NCI-H345 treated with DMSO at 0.1 percent for 48 hours (cell line): ENCODE data around the gene DENND1C.
A peak's percentile ranks its signal among the peaks of the same experiment; 100 is the strongest.

Source experiments
- DNase-seq: peaks from one replicate; lab custom pipeline; 2025; ENCODE audit not compliant: unreplicated experiment; lab: John Stamatoyannopoulos, UW

The DENND1C gene, protein sequence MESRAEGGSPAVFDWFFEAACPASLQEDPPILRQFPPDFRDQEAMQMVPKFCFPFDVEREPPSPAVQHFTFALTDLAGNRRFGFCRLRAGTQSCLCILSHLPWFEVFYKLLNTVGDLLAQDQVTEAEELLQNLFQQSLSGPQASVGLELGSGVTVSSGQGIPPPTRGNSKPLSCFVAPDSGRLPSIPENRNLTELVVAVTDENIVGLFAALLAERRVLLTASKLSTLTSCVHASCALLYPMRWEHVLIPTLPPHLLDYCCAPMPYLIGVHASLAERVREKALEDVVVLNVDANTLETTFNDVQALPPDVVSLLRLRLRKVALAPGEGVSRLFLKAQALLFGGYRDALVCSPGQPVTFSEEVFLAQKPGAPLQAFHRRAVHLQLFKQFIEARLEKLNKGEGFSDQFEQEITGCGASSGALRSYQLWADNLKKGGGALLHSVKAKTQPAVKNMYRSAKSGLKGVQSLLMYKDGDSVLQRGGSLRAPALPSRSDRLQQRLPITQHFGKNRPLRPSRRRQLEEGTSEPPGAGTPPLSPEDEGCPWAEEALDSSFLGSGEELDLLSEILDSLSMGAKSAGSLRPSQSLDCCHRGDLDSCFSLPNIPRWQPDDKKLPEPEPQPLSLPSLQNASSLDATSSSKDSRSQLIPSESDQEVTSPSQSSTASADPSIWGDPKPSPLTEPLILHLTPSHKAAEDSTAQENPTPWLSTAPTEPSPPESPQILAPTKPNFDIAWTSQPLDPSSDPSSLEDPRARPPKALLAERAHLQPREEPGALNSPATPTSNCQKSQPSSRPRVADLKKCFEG

DNA sequence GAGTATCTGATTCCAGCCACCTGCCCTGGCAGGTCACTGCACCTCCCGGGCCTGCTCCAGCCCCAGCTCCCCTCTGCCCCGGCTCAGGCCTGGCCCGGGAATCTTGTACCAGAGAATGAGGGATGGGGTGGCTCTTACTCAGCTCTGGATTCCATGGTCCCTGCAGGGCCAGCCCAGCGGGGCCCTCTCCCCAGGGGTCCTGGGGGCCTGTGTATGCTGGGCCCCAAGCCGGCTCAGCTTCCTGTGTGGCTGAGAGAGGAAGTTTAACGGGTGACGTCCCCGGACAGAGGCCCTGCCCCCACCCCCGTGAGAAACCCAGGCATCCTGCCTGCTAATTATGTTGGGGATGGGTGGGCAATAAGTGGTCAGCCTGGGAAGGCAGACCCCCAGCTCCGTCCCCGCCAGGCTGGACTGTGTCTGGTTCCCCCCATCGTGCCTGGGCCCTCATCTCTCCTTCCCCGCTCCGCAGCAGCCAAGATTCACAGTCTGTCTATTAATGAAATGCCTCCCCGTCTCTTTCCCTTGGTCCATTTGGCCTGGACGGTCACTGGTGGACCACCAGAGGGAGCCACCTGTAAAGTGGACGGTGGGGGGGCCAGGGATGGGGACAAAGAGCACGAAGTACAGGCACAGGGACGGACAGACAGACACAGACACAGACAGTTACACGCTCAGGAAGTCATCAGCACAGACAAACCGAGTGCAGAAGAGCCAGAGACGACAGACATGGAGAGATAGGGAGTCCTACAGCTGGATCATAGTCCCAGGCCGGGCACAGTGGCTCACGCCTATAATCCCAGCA lies at the start of gene DENND1C:
Gene DENND1C (minus strand): TSS at position 247 of the 802 bp plus-strand sequence. CDS start 92 bp downstream, at position 155.
- no peak for DNase-seq

- DNase-seq: peak; percentile 8
Measured at GRCh38 chr19:6530386-6531162, 49.0 kb upstream of the DENND1C start, which contains the start of gene TNFSF9. TSS of gene TNFSF9 (plus strand) at chr19:6531026. CDS start at chr19:6531037, 11 bp downstream.

GRCh38 chr19:6529937-6530385 lies 48.4 kb upstream of the DENND1C start:
- no peak for DNase-seq

GRCh38 chr19:6529351-6529750 lies 47.8 kb upstream of the DENND1C start:
- no peak for DNase-seq

DNA sequence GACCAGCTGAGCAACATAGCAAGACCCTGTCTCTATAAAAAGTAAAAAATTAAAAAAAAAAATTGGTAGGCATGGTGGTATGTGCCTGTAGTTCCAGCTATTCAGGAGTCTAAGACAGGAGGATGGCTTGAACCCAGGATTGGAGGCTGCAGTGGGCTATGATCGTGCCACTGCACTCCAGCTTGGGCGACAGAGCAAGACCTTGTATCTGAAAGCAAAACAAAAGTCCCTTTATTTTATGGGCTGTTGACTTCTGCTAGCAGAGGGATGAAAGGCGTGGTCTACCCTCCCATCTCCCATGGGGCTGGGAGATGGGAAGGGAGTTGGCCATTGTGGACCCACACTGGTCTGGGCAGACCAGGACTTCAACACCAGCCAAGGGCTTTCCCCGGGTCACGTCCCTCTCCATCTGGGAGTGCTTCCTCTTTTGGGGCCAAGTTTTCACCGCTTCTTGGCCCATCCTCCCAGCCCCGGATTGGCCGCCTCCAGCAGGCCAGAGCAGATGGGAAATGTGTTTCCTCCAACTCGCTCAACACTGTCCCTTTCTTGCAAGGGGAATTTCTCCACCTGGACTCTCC lies 47.0 kb upstream of the DENND1C start:
- DNase-seq: no peak

DNA sequence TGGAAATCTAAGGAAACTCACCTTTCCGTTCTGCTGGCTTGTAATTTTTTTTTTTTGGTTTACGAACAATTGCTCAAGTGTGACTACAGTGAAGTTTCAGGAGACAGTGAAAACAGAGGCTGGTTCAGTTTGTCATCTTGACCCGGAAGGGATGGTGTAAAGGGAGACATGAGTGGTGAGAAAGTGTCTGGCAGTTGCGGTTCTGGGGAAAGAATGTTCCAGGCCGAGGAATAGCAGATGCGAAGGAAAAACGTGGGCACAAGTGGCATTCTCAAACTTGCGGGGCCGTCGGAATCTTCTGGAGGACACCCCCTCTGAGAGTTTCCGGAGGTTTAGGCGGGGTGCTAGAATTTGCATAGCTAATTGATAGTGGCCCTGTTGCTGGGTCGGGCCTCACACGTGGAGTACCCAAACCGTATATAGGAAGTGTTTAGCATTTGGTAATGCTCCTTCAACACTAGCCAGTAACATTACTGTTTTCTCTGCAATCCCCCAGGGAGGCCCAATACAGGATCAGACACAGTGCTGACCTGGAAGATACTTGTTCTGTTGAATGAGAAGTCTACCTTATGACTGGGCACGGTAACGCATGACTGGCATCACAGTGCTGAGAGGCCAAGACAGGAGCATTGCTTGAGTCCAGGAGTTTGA lies 46.4 kb upstream of the DENND1C start:
- DNase-seq: no peak

- DNase-seq: no peak
Measured at GRCh38 chr19:6524311-6524710, 42.7 kb upstream of the DENND1C start.

DNA sequence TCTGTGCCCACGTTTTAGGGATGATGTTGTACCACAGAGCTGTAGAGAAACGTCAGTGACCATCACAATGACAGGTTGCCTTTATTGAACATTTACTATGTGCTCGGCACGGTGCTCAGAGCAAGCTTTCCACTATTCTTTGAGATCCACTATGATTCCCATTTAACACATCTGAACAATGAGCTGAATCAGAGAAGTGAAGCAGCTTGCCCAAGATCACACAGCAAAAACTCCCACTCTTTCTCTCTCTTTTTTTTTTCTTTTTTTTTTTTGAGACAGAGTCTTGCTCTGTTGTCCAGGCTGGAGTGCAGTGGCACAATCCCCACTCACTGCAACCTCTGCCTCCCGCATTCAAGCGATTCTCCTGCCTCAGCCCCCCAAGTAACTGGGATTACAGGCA lies 41.1 kb upstream of the DENND1C start:
- DNase-seq: no peak

DNA sequence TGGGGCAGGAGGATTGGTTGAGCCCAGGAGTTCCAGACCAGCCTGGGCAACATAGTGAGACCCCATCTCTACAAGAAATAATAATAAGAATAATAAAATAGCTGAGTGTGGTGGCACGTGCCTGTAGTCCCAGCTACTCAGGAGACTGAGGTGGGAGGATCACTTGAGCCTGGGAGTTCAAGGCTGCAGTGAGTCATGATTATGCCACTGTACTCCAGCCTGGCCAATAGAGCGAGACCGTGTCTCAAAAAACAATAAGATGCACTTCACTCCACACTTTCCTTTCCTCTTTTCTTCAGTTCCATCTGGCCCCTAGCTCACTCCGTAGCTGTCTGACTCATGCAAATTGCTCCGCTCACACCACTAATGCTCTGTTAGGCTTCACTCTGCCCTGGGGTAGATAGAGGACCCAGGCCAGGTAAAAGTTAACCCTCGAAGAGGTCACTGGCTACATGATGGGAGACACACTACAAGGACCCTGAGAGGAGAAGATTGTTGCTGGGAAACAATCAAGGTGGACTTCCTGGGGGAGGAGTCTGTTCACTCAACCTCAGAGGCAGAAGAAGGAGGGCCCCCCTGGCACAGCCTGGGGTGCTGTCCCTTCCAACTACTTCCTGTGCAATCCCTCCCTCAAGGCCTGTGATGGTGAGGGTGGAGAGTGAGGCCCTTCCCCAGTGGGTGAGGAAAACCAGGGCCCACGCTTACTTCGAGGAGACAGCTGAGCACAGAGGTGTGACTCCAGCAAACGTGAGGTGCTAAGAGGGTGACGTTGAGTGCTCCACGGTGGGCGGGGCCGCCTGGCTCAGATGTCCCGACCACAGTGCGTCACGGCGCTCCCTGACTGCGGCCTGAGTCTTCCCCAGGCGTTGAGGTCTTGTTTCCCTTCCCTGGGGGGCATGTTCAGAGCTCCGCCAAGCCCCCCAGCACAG lies 40.4 kb upstream of the DENND1C start:
- no peak for DNase-seq

DNA sequence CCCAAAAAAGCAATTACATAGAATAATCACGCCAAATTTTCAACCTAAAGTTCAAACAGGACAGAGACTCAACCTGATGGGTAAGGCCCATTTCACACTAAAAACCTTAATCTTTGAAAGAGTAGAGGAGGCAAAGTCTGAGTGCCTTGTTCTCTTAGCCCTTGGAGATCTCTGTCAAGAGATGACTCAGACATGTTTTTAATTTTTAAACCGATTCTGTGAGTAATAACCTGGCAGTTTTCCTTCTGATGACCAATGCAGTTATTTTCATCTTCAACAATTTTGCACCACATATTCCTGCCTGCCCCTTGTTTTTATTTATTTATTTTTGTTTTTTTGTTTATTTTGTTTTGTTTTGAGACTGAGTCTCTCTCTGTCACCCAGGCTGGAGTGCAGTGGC lies 37.7 kb upstream of the DENND1C start:
- DNase-seq: no peak

GRCh38 chr19:6518145-6518911 lies 36.7 kb upstream of the DENND1C start:
- no peak for DNase-seq

DNA sequence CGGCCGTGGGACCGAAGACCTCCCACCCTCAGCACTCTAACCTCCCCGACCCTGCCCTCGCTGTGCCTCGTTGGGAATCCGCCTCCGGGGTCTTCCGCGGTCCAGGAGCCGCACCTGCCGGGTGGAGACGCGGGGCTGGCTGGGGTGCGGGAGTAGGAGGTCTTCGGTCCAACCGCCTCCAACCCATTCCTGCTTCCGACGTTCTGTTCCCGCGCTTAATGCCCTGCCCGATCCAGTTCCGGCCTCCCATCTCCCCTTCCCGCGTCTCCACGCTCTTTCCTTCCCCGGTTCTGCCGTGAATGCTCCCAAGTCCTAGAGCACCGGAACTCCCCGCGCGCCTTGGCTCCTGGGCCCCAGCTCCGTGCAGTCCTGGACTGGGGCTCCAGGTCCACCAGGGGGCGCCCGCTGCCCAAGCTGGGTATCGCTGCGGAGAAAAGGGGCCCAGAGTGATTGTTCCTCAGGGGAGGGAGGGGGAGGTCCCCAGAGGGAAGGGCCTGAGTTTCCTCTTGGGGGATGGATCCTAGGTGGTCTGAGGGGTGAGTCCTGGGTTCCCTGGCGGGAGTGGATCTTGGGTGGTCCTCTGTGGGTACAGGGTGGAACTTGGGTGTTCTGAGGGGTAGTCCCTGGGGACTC lies 35.2 kb upstream of the DENND1C start:
- peak; percentile 54 for DNase-seq

DNA sequence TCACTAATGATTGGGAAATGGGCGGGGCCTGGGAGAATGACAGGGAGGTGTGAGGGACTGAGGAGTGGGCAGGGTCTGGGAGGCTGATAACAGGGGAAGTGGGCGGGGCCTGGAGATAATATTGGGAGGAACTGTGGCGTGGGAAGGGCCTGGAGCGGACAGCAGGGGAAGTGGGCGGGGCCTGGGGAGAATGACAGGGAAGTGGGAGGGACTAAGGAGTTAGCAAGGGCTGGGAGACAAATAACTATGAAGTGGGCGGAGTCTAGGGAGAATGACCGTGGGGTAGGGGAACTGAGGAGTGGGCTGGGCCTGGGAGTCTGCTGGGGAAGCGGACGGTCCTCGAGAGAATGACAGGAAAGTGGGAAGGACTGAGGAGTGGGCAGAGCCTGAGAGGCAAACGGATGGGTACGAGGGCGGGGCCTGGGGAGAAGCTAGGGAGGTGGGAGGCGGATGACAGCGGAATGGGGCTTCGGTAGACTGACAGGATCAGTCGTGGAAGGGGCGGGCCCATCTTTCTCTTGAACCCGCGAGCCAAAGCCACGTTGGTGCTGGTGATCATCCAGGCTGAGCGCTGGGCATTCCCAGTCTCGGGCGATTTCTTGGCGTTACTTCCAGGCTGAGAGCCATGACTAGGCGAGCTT lies 34.6 kb upstream of the DENND1C start:
- no peak for DNase-seq

DNA sequence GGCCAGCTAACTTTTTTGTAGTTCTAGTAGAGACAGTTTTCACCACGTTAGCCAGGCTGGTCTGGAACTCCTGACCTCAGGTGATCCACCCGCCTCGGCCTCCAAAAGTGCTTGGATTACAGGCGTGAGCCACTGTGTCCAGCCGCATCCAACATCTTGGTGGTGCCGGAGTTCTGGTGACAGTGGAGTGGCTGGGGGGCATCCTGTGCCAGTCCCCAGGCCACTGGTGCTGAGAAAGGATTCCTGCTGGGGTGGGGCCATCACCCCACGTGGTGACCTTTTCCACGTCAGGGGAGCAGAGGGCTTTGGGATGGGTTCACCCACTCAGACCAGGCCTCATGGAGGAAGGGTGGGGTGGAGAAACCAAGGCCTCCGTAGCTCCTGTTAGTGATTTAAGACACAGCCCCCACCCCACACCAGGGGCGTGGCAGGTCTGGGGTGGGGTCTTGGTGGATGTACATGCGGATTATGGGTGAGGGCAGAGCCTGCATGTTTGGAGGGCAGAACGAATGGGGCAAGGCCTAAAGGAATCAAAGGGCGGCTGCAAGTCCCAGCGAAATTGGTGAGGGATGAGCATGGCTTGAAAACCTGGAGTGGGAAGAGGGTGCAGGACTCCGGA lies 33.4 kb upstream of the DENND1C start:
- no peak for DNase-seq

DNA sequence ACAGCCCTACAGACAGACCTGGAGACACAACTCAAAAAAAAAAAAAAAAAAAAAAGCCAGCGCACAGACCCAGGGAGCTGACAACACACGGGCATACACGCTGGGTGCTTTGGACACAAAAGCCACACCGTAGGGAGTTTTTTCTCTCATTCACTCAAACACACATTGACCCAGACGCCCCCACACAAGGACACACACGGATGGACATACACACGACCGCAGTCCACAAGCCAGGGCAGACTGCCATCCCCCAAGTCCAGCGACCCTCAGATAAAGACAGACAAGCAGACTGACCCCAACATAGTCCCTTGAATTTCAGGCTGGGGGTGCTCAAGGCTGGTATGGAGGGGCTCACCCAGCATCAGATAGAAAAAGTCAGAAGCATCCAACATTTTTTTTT lies 32.5 kb upstream of the DENND1C start:
- no peak for DNase-seq

DNA sequence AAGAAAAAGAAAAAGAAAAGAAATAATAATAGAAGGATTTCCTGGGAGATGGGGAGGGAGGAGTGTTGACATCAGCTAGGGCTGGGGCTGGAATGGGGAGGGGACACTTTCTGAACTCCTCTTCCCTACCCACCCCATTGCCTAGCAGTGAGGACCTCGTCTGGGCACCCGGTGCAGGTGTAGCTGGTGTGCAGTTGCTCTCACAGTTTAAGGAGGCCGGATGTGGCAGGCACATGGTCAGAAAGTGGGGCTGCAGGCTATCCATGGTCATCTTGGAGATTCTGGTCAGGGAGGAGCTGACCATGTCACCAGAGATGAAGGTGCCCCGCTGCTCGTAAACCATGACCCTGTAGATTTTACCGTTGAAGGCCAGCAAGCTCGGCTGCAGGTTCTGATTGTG lies 29.0 kb upstream of the DENND1C start:
- no peak for DNase-seq
